Panc1 (cell line): Measurements from ENCODE around the gene TTC17. TPM values are rescaled to one million over a fixed set of nuclear protein-coding genes. Genes with fewer than 3 reads are reported as not detected.
A peak's percentile ranks its signal among the peaks of the same experiment; 100 is the strongest.

Experiments
- ATAC-seq: fragments of 200-7000 bp; cut with Tn5 transposase; 2 replicates; pipeline ENCODE4 v1.9.1; 2020; ENCODE audit warnings: mild to moderate bottlenecking, moderate library complexity
- Bru-seq: library from RNA; stranded (reverse); fragments of 400-500 nt; gene quantifications from one replicate; lab custom pipeline; 2021; lab: Mats Ljungman, UMichigan
- BruChase-seq, 2 experiments: library from RNA; stranded (reverse); fragments of 400-500 nt; gene quantifications; one replicate each; lab custom pipeline; 2021; lab: Mats Ljungman, UMichigan
- BruUV-seq: library from RNA; stranded (reverse); fragments of 400-500 nt; replicated peaks from 2 replicates; lab custom pipeline; 2021; lab: Mats Ljungman, UMichigan
- CTCF ChIA-PET: fragments of 300-600 bp; sonication (Branson Sonifier 250); formaldehyde crosslinking; loops from one replicate; lab custom pipeline; 2022; ENCODE audit warnings: antibody characterized with exemption; lab: Charles Lee
- POLR2A ChIA-PET: fragments of 300-600 bp; sonication (Branson Sonifier 250); formaldehyde crosslinking; loops from one replicate; lab custom pipeline; 2022; ENCODE audit warnings: antibody characterized with exemption; lab: Charles Lee
- DNase-seq: peaks from one replicate; pipeline ENCODE4 v3.0.0-alpha.2; 2010; ENCODE audit warnings: low read depth, low spot score
- H3K27ac ChIP-seq: 2 replicates; pipeline ENCODE4 v1.5.1; 2011; ENCODE audit warnings: mild to moderate bottlenecking, low read length, inconsistent platforms
- H3K27me3 ChIP-seq: fragments of 200-500 bp; sonication (Bioruptor generic); 2 replicates; pipeline ENCODE4 v1.6.0; 2014; ENCODE audit warnings: low read length, inconsistent platforms; ENCODE audit not compliant: control insufficient read depth, insufficient read depth
- H3K36me3 ChIP-seq: fragments of 200-500 bp; sonication (Bioruptor generic); 2 replicates; pipeline ENCODE4 v1.5.1; 2014; ENCODE audit warnings: inconsistent platforms, mild to moderate bottlenecking, low read length, moderate library complexity; ENCODE audit not compliant: control insufficient read depth, insufficient read depth
- H3K4me1 ChIP-seq: 2 replicates; pipeline ENCODE4 v1.5.1; 2011; ENCODE audit warnings: inconsistent platforms, mild to moderate bottlenecking, low read length, moderate library complexity; ENCODE audit not compliant: control insufficient read depth, insufficient read depth
- H3K4me3 ChIP-seq, 2 experiments: 2 replicates each; pipeline ENCODE4 v1.5.1; 2011 to 2012; ENCODE audit warnings: low read depth in 2 of 2, low read length in 2 of 2, mild to moderate bottlenecking in 2 of 2, inconsistent platforms in 1 of 2, moderate library complexity in 1 of 2
- H3K9me3 ChIP-seq: fragments of 200-500 bp; sonication (Bioruptor generic); 2 replicates; pipeline ENCODE4 v1.5.1; 2014; ENCODE audit warnings: low read depth, mild to moderate bottlenecking, inconsistent platforms, low read length, moderate library complexity; ENCODE audit not compliant: control insufficient read depth, insufficient read depth
- CTCF ChIP-seq: fragments of 450-650 bp; IDR thresholded peaks from 2 replicates; pipeline ENCODE4 v1.5.1; 2017; ENCODE audit warnings: mild to moderate bottlenecking
- POLR2AphosphoS5 ChIP-seq: IDR thresholded peaks from 2 replicates; pipeline ENCODE4 v1.6.1; 2012; ENCODE audit warnings: mild to moderate bottlenecking, low read depth, low read length, moderate library complexity
- REST ChIP-seq, 2 experiments: IDR thresholded peaks; 2 replicates each; pipeline ENCODE4 v1.6.1; 2011 to 2012; ENCODE audit warnings: low read depth in 2 of 2, control low read depth in 1 of 2, low read length in 1 of 2, mild to moderate bottlenecking in 1 of 2, moderate library complexity in 1 of 2; ENCODE audit not compliant: insufficient read depth in 1 of 2
- SIN3A ChIP-seq: IDR thresholded peaks from 2 replicates; pipeline ENCODE4 v1.6.1; 2012; ENCODE audit warnings: low read depth, mild to moderate bottlenecking, low read length, moderate library complexity, borderline replicate concordance; ENCODE audit not compliant: insufficient read depth
- TCF7L2 ChIP-seq: IDR thresholded peaks from 2 replicates; pipeline ENCODE4 v1.6.1; 2011; ENCODE audit warnings: mild to moderate bottlenecking, low read depth, low read length, inconsistent platforms
- in situ Hi-C: cut with HindIII; loops from 2 replicates; pipeline ENCODE4 v1.10.0; 2016; ENCODE audit warnings: low sequenced_read_pairs, low pct_unique_long_range_greater_than_20kb
- intact Hi-C: fragments of 100-400 bp; cut with micrococcal nuclease; formaldehyde crosslinking; loops from one replicate; pipeline ENCODE4 v1.10.0; 2022; ENCODE audit not compliant: unreplicated experiment
- long read RNA-seq: library from polyadenylated mRNA; unstranded; transcript quantifications from one replicate; pipeline ENCODE4 v2.0.0, GENCODE V29; 2021; ENCODE audit not compliant: unreplicated experiment
- polyA plus RNA-seq: library from polyadenylated mRNA; unstranded; fragments of >200 nt; gene quantifications from one replicate; pipeline ENCODE4 v1.2.1, GENCODE V29; 2012; ENCODE audit warnings: missing spikeins; ENCODE audit not compliant: insufficient read length
- total RNA-seq: library from RNA; stranded (reverse); gene quantifications from one replicate; pipeline ENCODE4 v1.2.1, GENCODE V29; 2021; ENCODE audit not compliant: unreplicated experiment

TTC17 gene
- total RNA-seq (54.2 TPM), Bru-seq, nascent RNA (percentile 91 among the genes with signal in this experiment), BruChase-seq, experiment 1, labeled RNA remaining after a 2-hour chase (percentile 90 among the genes with signal in this experiment), BruChase-seq, experiment 2, labeled RNA remaining after a 6-hour chase (percentile 85 among the genes with signal in this experiment)
- polyA plus RNA-seq, result 35.9 TPM
- long read RNA-seq, full-length matches to known transcripts, result 36 of 175 reads
- long read RNA-seq, partial matches to known transcripts, result 24 of 175 reads
- long read RNA-seq, other reads (novel, unspliced or antisense), result 115 of 175 reads

- DNase-seq (no peak), ATAC-seq (peak; percentile 99)
- intact Hi-C loops (no loop called here), in situ Hi-C loops (no loop called here)
- peak within 1 kb of the TSS; percentile 80 to 100 for H3K4me3 ChIP-seq
- no peaks in the 10 kb centered on the region for H3K9me3 ChIP-seq
- H3K27ac ChIP-seq, result peak within 1 kb of the TSS; percentile 98
- peaks cover 19% of the 10 kb centered on the region for H3K4me1 ChIP-seq
- H3K27me3 ChIP-seq, result no peaks in the 10 kb centered on the region
- no TSS peak for BruUV-seq
- no peaks in the 10 kb centered on the region; the same call in none of the 2 replicates for H3K36me3 ChIP-seq
- TF ChIP-seq POLR2AphosphoS5 (peak; percentile 92), CTCF (no peak), REST (IDR thresholded peaks at IDR 0.05; ENCODE audit: insufficient read depth in 1 of 2, low read depth in 2 of 2, low read length in 1 of 2) (no peak), SIN3A (0 out of 2 replicates have a peak, but pooled peaks have one; percentile 82), TCF7L2 (peak; percentile 26; the same call in 1 of the 2 replicates)
- CTCF ChIA-PET, result interaction anchor here (0.5 to 1.5 kb wide), 3 partner anchors 47 to 525 kb away, joined by 3 to 5 read pairs (median 4); partner anchors contain the start of gene API5
- POLR2A ChIA-PET, result interaction anchor here (0.6 to 0.9 kb wide), 6 partner anchors 13 to 123 kb away, joined by 3 to 14 read pairs (median 4); no protein-coding TSS in a partner anchor
These were observed at the start of gene TTC17 for GRCh38 chr11:43358801-43359421. Gene TTC17, plus strand, starts transcription at chr11:43358920. Its CDS starts 35 bp downstream, at chr11:43358955.

- ChIA-PET POLR2A (no interaction called here), CTCF (interaction anchor here (0.6 to 1.0 kb wide), 4 partner anchors 46 to 240 kb away, joined by 3 to 11 read pairs (median 4); partner anchors contain the start of gene TTC17)
- ATAC-seq (peak; percentile 100), DNase-seq (peak; percentile 79)
- no peaks in the 10 kb centered on the region for H3K27me3 ChIP-seq
- TF ChIP-seq CTCF, result peak; percentile 91
- peak; percentile 90; the same call in 1 of the 2 replicates for TF ChIP-seq SIN3A
- peak; percentile 90 for TF ChIP-seq POLR2AphosphoS5
- TF ChIP-seq TCF7L2, result 0 out of 2 replicates have a peak, but pooled peaks have one; percentile 31
- no peak for TF ChIP-seq REST (IDR thresholded peaks at IDR 0.05; ENCODE audit: insufficient read depth in 1 of 2, low read depth in 2 of 2, low read length in 1 of 2)
- H3K36me3 ChIP-seq, result no peaks in the 10 kb centered on the region; the same call in 1 of the 2 replicates
- in situ Hi-C loops, result no loop called here
- H3K4me3 ChIP-seq, result peak within 1 kb of the TSS; percentile 85 to 98
- peaks cover 7% of the 10 kb centered on the region; the same call in 1 of the 2 replicates for H3K4me1 ChIP-seq
- intact Hi-C loops, result loop anchor here (5.0 kb wide), 1 partner anchor 105 kb away; no protein-coding TSS in a partner anchor
- TSS peak; percentile 80 for BruUV-seq
- H3K9me3 ChIP-seq, result no peaks in the 10 kb centered on the region
- H3K27ac ChIP-seq, result peak within 1 kb of the TSS; percentile 91
These were observed 46.7 kb upstream of the TTC17 start, which contains the start of gene API5 for GRCh38 chr11:43311791-43312607. Gene API5, plus strand, starts transcription at chr11:43311996. Its CDS starts 132 bp downstream, at chr11:43312128.
